T-helper 1 cell treated with Interleukin-12 subunit alpha and Interleukin-12 subunit beta and Interleukin-4 antibody, amounts not matched to agents 30 μg/mL and 1 μg/mL, for 36 hours (primary cell): ENCODE measurements around the gene PPP2R3B.
"Not testable (repeated sequence)": the region's sequence is repeated elsewhere in the genome, so short reads cannot be mapped to it uniquely, and the experiment has no call there.

Source experiments
- H3K27ac Mint-ChIP-seq: one replicate; pipeline ENCODE4 v1.8.0; 2021; ENCODE audit warnings: mild to moderate bottlenecking, mixed read lengths
- H3K27me3 Mint-ChIP-seq: one replicate; pipeline ENCODE4 v1.8.0; 2021; ENCODE audit warnings: low read depth, mixed read lengths
- H3K36me3 Mint-ChIP-seq: one replicate; pipeline ENCODE4 v1.8.0; 2021; ENCODE audit warnings: low read depth, mixed read lengths
- H3K4me1 Mint-ChIP-seq: one replicate; pipeline ENCODE4 v1.8.0; 2021; ENCODE audit warnings: low read depth, mixed read lengths
- H3K4me3 Mint-ChIP-seq: one replicate; pipeline ENCODE4 v1.8.0; 2021; ENCODE audit warnings: mild to moderate bottlenecking, moderate library complexity, mixed read lengths
- H3K9me3 Mint-ChIP-seq: one replicate; pipeline ENCODE4 v1.8.0; 2021; ENCODE audit warnings: mixed read lengths

The PPP2R3B gene

DNA sequence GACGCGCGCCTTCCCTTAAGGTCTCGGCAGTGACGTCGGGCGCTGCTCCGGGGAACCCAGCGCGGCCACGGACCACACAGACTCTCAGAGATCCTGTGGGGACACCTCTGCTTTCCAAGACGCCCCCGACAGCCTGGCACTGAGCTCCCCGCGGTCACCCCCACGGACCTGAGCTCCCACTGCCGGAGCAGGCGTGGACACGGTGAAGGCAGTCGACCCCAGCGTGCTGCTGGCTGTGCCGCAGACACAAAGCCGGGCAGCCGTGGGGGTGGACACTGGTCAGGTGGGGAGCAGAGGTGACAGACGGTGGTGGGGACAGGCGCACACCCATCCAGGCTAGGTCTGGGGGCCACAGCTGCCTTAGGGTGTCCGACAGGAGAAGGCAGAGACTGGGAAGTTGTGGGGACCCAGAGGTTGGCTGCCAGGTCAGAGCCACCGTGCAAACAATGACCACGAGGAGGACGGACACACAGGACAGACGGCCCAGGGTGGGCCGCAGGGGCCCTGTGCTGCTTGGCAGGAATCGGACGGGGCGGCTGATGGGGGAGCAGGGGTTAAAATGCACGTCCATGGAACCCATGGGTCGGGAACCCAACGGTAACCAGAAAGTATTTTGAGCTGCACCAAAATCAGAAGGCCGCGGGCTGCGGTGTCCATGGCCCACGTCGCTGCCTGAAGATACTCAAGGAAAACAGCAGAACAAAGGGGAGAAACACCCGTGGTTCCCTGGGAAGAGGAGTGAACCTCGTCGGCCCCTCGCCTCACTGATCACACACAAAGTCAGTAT lies 51.5 kb downstream of the PPP2R3B start:
- no peak overlapping the region for H3K27ac Mint-ChIP-seq
- H3K36me3 Mint-ChIP-seq, result peaks cover 22% of the 10 kb centered on the region
- H3K4me1 Mint-ChIP-seq, result no peaks in the 10 kb centered on the region
- no peaks in the 10 kb centered on the region for H3K27me3 Mint-ChIP-seq
- H3K4me3 Mint-ChIP-seq, result no peak overlapping the region
- H3K9me3 Mint-ChIP-seq, result peaks cover 6% of the 10 kb centered on the region

GRCh38 chrX:334331-334891 lies 52.3 kb downstream of the PPP2R3B start:
- no peak overlapping the region for H3K4me3 Mint-ChIP-seq
- H3K27me3 Mint-ChIP-seq, result no peaks in the 10 kb centered on the region
- H3K9me3 Mint-ChIP-seq, result peaks cover 8% of the 10 kb centered on the region
- no peaks in the 10 kb centered on the region for H3K4me1 Mint-ChIP-seq
- H3K36me3 Mint-ChIP-seq, result peaks cover 22% of the 10 kb centered on the region
- H3K27ac Mint-ChIP-seq, result no peak overlapping the region

GRCh38 chrX:333611-334311 lies 52.9 kb downstream of the PPP2R3B start:
- Mint-ChIP-seq H3K9me3 (peaks cover 9% of the 10 kb centered on the region), H3K27me3 (no peaks in the 10 kb centered on the region), H3K36me3 (peaks cover 20% of the 10 kb centered on the region), H3K4me3 (no peak overlapping the region), H3K27ac (no peak overlapping the region), H3K4me1 (no peaks in the 10 kb centered on the region)

DNA sequence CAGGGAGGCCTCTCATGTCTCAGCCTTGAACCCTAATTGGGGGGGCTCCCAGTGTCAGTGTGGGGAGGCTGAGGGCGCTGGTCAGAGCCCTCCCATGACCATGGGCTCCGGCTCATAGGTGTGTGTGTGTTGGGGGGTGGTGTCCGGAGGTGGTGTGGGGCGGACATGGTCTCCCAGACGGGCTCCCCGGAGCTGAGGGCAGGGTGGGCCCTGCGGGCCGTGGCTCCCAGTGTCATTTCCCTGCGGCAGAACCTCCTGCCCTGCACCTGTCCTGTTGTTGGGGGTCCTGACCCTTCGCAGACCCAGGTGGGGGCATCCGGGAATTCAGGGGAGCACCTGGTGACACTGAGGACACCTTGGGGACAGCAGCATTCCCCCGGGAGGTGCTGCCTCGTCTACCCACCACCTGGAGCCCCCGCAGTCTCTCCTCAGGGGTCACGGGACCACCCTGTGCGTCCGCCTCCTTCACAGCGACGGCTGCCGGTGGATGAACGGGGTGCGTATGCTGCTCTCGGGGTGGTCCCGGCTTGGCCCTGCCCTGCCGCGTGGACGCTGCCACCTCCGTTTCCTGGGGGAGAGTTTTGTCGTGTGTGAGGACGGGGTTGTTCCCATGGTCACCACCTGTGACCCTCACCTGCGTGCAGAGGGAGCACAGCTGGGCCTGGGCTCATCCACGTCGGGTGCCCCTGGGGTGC lies 53.6 kb downstream of the PPP2R3B start:
- H3K27me3 Mint-ChIP-seq, result no peaks in the 10 kb centered on the region
- H3K4me3 Mint-ChIP-seq, result no peak overlapping the region
- peaks cover 9% of the 10 kb centered on the region for H3K9me3 Mint-ChIP-seq
- peaks cover 15% of the 10 kb centered on the region for H3K36me3 Mint-ChIP-seq
- H3K27ac Mint-ChIP-seq, result no peak overlapping the region
- no peaks in the 10 kb centered on the region for H3K4me1 Mint-ChIP-seq

- Mint-ChIP-seq H3K36me3 (peaks cover 11% of the 10 kb centered on the region), H3K9me3 (peaks cover 9% of the 10 kb centered on the region), H3K27ac (no peak overlapping the region), H3K4me1 (no peaks in the 10 kb centered on the region), H3K27me3 (no peaks in the 10 kb centered on the region), H3K4me3 (no peak overlapping the region)
These were observed 54.2 kb downstream of the PPP2R3B start for GRCh38 chrX:332496-332860.

DNA sequence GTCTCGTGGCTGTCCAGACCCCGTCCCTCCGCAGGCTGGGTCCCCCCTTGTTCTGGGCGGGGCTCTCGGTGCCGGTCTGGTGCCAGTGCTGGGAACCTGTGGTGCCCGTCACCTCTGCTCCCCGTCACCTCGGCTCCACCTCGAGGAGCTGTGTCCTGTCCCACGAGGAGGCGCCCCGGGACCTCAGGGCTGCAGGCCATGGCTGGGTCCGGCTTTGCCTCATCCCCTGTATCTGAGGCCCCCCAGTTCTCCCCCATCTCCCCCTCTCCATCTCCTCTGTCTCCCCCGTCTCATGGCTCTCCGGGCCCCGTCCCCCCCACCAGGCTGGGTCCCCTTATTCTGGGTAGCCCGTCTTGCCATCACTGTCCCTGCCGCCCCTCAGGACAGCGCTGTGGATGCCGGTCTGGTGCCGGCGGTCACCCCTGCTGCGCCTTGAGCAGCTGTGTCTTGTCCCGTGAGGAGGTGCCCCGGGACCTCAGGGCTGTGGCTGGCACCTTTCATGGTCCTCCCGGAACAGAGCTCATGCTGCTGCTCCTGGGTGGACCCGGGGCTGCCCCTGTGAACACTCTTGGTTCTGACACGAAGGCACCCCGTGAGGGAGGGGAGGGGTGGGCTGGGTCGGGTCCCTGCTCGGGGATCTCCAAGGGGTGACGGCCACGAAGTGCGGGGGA lies 54.7 kb downstream of the PPP2R3B start:
- H3K9me3 Mint-ChIP-seq, result peaks cover 9% of the 10 kb centered on the region
- no peaks in the 10 kb centered on the region for H3K27me3 Mint-ChIP-seq
- peaks cover 7% of the 10 kb centered on the region for H3K36me3 Mint-ChIP-seq
- no peak overlapping the region for H3K4me3 Mint-ChIP-seq
- H3K4me1 Mint-ChIP-seq, result no peaks in the 10 kb centered on the region
- H3K27ac Mint-ChIP-seq, result no peak overlapping the region

DNA sequence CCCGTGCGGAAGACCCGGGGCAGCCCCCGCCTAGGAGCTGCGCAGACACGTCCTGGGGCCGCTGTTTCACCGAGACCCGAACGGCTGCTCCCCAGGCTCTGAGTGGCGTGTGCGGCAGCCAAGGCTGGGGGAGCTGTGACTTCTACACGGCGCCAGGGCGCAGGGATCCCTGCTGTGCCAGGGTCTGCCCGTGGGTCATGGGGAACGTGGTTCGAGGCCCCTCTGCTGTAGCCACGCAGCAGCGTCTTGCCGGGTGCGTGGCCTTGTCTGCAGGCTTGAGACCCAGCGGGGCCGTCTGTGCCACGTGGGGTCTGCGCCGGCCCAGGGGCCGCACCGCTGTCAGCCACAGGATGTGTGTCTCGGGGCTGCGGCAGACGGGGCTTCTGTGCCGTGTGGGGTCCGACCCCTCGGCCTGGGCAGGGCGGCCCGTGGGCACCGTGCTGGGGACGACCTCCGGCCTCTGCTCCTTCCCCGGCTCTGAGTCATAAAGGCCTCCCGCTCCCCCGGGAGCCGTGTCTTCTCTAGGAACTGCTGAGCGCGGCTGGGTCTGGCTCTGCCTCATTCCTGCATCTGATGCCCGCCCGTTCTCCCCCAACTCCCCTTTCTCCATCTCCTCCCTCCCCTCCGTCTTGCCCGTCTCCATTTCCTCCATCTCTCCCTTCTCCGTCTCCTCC lies 55.4 kb downstream of the PPP2R3B start:
- no peak overlapping the region for H3K4me3 Mint-ChIP-seq
- H3K4me1 Mint-ChIP-seq, result no peaks in the 10 kb centered on the region
- peaks cover 3% of the 10 kb centered on the region for H3K36me3 Mint-ChIP-seq
- H3K27me3 Mint-ChIP-seq, result no peaks in the 10 kb centered on the region
- no peak overlapping the region for H3K27ac Mint-ChIP-seq
- H3K9me3 Mint-ChIP-seq, result peaks cover 4% of the 10 kb centered on the region

DNA sequence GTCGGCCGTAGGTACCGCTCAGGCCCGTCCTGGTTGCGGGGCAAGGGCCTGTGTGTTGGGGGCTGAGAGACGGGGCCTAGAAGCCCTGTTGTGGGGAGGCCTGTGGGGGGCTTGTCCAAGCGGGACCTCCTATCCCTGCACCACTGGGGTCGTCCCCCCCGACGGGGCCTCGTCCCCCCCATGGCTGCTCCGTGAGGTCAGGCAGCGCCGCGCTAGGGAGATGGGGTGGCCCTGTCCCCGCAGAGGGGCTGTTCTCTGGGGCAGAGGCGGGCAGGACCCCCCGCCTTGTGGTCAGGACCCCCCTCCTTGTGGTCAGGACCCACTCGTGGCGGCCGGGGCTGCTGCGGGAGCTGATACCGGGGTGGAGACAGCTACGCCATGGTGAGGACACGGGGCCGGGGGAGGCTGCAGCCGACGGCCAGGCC lies 56.0 kb downstream of the PPP2R3B start:
- H3K4me3 Mint-ChIP-seq, result no peak overlapping the region
- H3K27me3 Mint-ChIP-seq, result no peaks in the 10 kb centered on the region
- H3K9me3 Mint-ChIP-seq, result peaks cover 3% of the 10 kb centered on the region
- no peaks in the 10 kb centered on the region for H3K4me1 Mint-ChIP-seq
- no peaks in the 10 kb centered on the region for H3K36me3 Mint-ChIP-seq
- H3K27ac Mint-ChIP-seq, result no peak overlapping the region

GRCh38 chrX:330141-330725 lies 56.5 kb downstream of the PPP2R3B start:
- H3K27me3 Mint-ChIP-seq, H3K4me3 Mint-ChIP-seq, H3K9me3 Mint-ChIP-seq, H3K4me1 Mint-ChIP-seq, H3K27ac Mint-ChIP-seq, H3K36me3 Mint-ChIP-seq: not testable (repeated sequence)

GRCh38 chrX:329291-329910 lies 57.3 kb downstream of the PPP2R3B start:
- peaks cover 2% of the 10 kb centered on the region for H3K4me1 Mint-ChIP-seq
- no peak overlapping the region for H3K4me3 Mint-ChIP-seq
- H3K27ac Mint-ChIP-seq, result no peak overlapping the region
- peaks cover 3% of the 10 kb centered on the region for H3K9me3 Mint-ChIP-seq
- H3K36me3 Mint-ChIP-seq, result no peaks in the 10 kb centered on the region
- H3K27me3 Mint-ChIP-seq, result no peaks in the 10 kb centered on the region

GRCh38 chrX:327660-328126 lies 59.0 kb downstream of the PPP2R3B start:
- Mint-ChIP-seq H3K36me3 (no peaks in the 10 kb centered on the region), H3K4me1 (peaks cover 11% of the 10 kb centered on the region), H3K9me3 (peaks cover 3% of the 10 kb centered on the region), H3K27ac (no peak overlapping the region), H3K27me3 (peaks cover 5% of the 10 kb centered on the region), H3K4me3 (no peak overlapping the region)

DNA sequence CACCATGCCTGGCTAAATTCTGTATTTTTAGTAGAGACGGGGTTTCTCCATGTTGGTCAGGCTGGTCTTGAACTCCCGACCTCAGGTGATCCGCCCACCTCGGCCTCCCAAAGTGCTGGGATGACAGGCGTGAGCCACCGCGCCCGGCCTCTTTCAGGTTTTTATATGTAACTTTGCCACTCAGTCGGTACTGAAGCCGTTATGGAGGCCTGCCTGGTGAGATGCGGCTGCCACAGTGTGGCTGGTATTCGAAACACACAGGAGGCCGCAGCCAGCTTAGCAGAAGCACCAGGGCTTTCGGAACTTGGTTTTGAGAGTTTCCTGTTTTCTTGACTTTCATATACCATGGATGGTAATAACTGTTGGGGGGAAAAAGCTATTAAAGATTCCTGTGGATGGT lies 62.0 kb downstream of the PPP2R3B start:
- H3K9me3 Mint-ChIP-seq, H3K27ac Mint-ChIP-seq, H3K36me3 Mint-ChIP-seq, H3K27me3 Mint-ChIP-seq, H3K4me3 Mint-ChIP-seq: not testable (repeated sequence)
- H3K4me1 Mint-ChIP-seq, result peaks cover 17% of the 10 kb centered on the region
